OCI-LY3 (cell line): ENCODE results near the gene TYW5.
A peak's percentile ranks its signal among the peaks of the same experiment; 100 is the strongest.

Experiments
- H2AFZ ChIP-seq: fragments of 200-600, 300-600 bp; shearing (Covaris generic); 2 replicates; pipeline ENCODE4 v1.6.0; 2014; ENCODE audit warnings: antibody characterized with exemption, low read depth, low read length
- H3K27ac ChIP-seq: fragments of 200-600, 300-600 bp; sonication (generic); 2 replicates; pipeline ENCODE4 v1.5.1; 2014; ENCODE audit warnings: mild to moderate bottlenecking, low read length, moderate library complexity, mixed read lengths
- H3K27me3 ChIP-seq: fragments of 200-600, 300-600 bp; sonication (generic); 2 replicates; pipeline ENCODE4 v1.6.1; 2014; ENCODE audit warnings: low read depth, low read length, mixed read lengths
- H3K36me3 ChIP-seq: fragments of 200-600, 300-600 bp; sonication (generic); replicated peaks from 2 replicates; pipeline ENCODE3; 2014; ENCODE audit warnings: low read depth, low read length, mixed read lengths
- H3K4me1 ChIP-seq: fragments of 300-600, 200-600 bp; sonication (generic); 2 replicates; pipeline ENCODE4 v1.6.1; 2014; ENCODE audit warnings: low read length, mixed read lengths
- H3K4me2 ChIP-seq: fragments of 200-600, 300-600 bp; sonication (generic); 2 replicates; pipeline ENCODE4 v1.6.1; 2014; ENCODE audit warnings: low read length, mixed read lengths
- H3K4me3 ChIP-seq: fragments of 300-600, 200-600 bp; sonication (generic); 2 replicates; pipeline ENCODE4 v1.5.1; 2014; ENCODE audit warnings: antibody characterized with exemption, mild to moderate bottlenecking, low read length, moderate library complexity
- H3K79me2 ChIP-seq: fragments of 300-600, 200-600 bp; shearing (Covaris generic); 2 replicates; pipeline ENCODE4 v1.6.1; 2014; ENCODE audit warnings: mild to moderate bottlenecking, low read length, mixed read lengths
- H3K9ac ChIP-seq: fragments of 300-600, 200-600 bp; shearing (Covaris generic); 2 replicates; pipeline ENCODE4 v1.6.0; 2014; ENCODE audit warnings: mild to moderate bottlenecking, low read length, moderate library complexity
- H3K9me3 ChIP-seq: fragments of 200-600, 300-600 bp; shearing (Covaris generic); 2 replicates; pipeline ENCODE4 v1.6.1; 2014; ENCODE audit warnings: low read length, mixed read lengths; ENCODE audit not compliant: insufficient read depth
- H4K20me1 ChIP-seq: fragments of 200-600, 300-600 bp; sonication (generic); 2 replicates; pipeline ENCODE4 v1.6.1; 2016; ENCODE audit warnings: low read length, mixed read lengths; ENCODE audit not compliant: insufficient read depth
- CTCF ChIP-seq: fragments of 200-600, 300-600 bp; sonication (generic); IDR thresholded peaks from 2 replicates; pipeline ENCODE4 v1.5.1; 2014; ENCODE audit warnings: antibody characterized with exemption, low read length, low read depth
- EZH2phosphoT487 ChIP-seq: fragments of 200-600 bp; shearing (Covaris generic); IDR thresholded peaks from 2 replicates; pipeline ENCODE4 v1.6.1; 2018; ENCODE audit warnings: antibody characterized with exemption, mixed run types, low read depth

Gene TYW5

GRCh38 chr2:199955339-199956061 lies at the start of gene TYW5, which contains the start of gene MAIP1:
Gene TYW5, minus strand, starts transcription at chr2:199955491. Its CDS starts 21 bp downstream, at chr2:199955470.
Gene MAIP1, plus strand, starts transcription at chr2:199955582. Its CDS starts 217 bp downstream, at chr2:199955799.
- H3K9me3 ChIP-seq, result no peaks in the 10 kb centered on the region
- H3K9ac ChIP-seq, result peak within 1 kb of the TSS; percentile 92
- TF ChIP-seq CTCF (0 out of 2 replicates have a peak, but pooled peaks have one; percentile 6), EZH2phosphoT487 (no peak)
- H3K4me3 ChIP-seq, result peak within 1 kb of the TSS; percentile 99
- H3K4me2 ChIP-seq, result peak within 1 kb of the TSS; percentile 98
- peak within 1 kb of the TSS; percentile 91 for H2AFZ ChIP-seq
- H4K20me1 ChIP-seq, result no peaks in the 10 kb centered on the region
- H3K79me2 ChIP-seq, result peaks cover 73% of the 10 kb centered on the region
- H3K4me1 ChIP-seq, result peaks cover 23% of the 10 kb centered on the region
- no peaks in the 10 kb centered on the region for H3K27me3 ChIP-seq
- H3K36me3 ChIP-seq, result peaks cover 21% of the 10 kb centered on the region
- H3K27ac ChIP-seq, result peak within 1 kb of the TSS; percentile 73

GRCh38 chr2:200003444-200003843 lies 48.2 kb upstream of the TYW5 start:
- no peak overlapping the region for H3K4me2 ChIP-seq
- H3K9ac ChIP-seq, result no peak overlapping the region
- no peaks in the 10 kb centered on the region for H3K9me3 ChIP-seq
- no peaks in the 10 kb centered on the region for H4K20me1 ChIP-seq
- H3K27me3 ChIP-seq, result peaks cover 5% of the 10 kb centered on the region; the same call in 1 of the 2 replicates
- no peaks in the 10 kb centered on the region for H3K79me2 ChIP-seq
- no peaks in the 10 kb centered on the region for H3K4me1 ChIP-seq
- H3K27ac ChIP-seq, result no peak overlapping the region
- no peak overlapping the region for H2AFZ ChIP-seq
- no peaks in the 10 kb centered on the region for H3K36me3 ChIP-seq
- TF ChIP-seq CTCF (no peak), EZH2phosphoT487 (no peak)
- no peak overlapping the region for H3K4me3 ChIP-seq

- H3K9ac ChIP-seq, result no peak overlapping the region
- H3K4me1 ChIP-seq, result no peaks in the 10 kb centered on the region
- H4K20me1 ChIP-seq, result no peaks in the 10 kb centered on the region
- no peaks in the 10 kb centered on the region for H3K36me3 ChIP-seq
- H3K9me3 ChIP-seq, result no peaks in the 10 kb centered on the region
- TF ChIP-seq EZH2phosphoT487 (no peak), CTCF (no peak)
- H3K27me3 ChIP-seq, result peaks cover 5% of the 10 kb centered on the region; the same call in 1 of the 2 replicates
- no peak overlapping the region for H2AFZ ChIP-seq
- no peak overlapping the region for H3K27ac ChIP-seq
- no peak overlapping the region for H3K4me3 ChIP-seq
- no peaks in the 10 kb centered on the region for H3K79me2 ChIP-seq
- H3K4me2 ChIP-seq, result no peak overlapping the region
Observed at GRCh38 chr2:200000444-200001163, 45.3 kb upstream of the TYW5 start.

GRCh38 chr2:199999166-199999565 lies 43.9 kb upstream of the TYW5 start:
- Histone ChIP-seq H4K20me1 (no peaks in the 10 kb centered on the region), H3K79me2 (no peaks in the 10 kb centered on the region), H3K9ac (no peak overlapping the region), H3K27ac (no peak overlapping the region), H3K4me1 (no peaks in the 10 kb centered on the region), H3K9me3 (no peaks in the 10 kb centered on the region), H3K36me3 (no peaks in the 10 kb centered on the region), H2AFZ (no peak overlapping the region), H3K4me2 (no peak overlapping the region), H3K4me3 (no peak overlapping the region), H3K27me3 (peaks cover 11% of the 10 kb centered on the region; the same call in 1 of the 2 replicates)
- TF ChIP-seq EZH2phosphoT487 (no peak), CTCF (no peak)
